ENCODE results near the gene TMEM212.

TMEM212 gene

DNA sequence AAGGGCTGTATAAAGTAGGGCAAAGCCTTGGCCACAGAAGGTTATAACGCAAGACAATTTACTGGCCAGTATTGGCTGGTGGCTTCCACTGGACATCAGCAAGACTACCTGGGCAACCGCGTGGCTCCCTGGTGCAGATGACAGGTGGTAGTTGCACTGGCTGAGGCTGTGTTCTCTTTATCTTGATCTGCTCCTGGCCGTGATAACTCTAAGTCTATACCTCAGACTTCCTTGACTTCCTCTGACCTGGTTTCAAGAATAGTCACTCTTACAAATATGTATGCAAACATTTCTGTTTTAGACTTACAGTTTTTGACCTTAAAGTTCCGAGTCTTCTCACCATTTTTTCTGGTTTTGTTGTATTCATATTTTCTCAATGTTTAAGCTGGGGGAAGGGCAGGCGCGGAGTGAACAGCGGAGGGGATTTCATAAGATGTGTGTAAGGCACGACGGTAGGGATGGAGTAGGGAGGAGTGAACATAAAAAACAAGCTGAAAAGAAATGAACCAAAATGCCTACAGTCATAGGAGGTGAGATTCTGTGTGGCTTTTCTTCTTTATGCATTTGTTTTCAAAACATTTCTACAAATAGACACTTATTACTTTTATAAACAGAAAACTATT lies 15.2 kb upstream of the TMEM212 start:
- no peak overlapping the region for H3K9ac ChIP-seq (ENCODE audit: low read depth, low read length)
- no peaks in the 10 kb centered on the region for H3K9me3 ChIP-seq (ENCODE audit: control insufficient read depth, insufficient read depth, low read length)
- no peaks in the 10 kb centered on the region for H3K36me3 ChIP-seq (ENCODE audit: control insufficient read depth, insufficient read depth, low read length)
- no peaks in the 10 kb centered on the region for H3K27me3 ChIP-seq (ENCODE audit: control insufficient read depth, insufficient read depth, low read length)
- peaks cover 4% of the 10 kb centered on the region for H3K4me1 ChIP-seq (ENCODE audit: control insufficient read depth, insufficient read depth, low read length)
- no peak overlapping the region for H3K4me3 ChIP-seq (ENCODE audit: low read depth, low read length)

DNA sequence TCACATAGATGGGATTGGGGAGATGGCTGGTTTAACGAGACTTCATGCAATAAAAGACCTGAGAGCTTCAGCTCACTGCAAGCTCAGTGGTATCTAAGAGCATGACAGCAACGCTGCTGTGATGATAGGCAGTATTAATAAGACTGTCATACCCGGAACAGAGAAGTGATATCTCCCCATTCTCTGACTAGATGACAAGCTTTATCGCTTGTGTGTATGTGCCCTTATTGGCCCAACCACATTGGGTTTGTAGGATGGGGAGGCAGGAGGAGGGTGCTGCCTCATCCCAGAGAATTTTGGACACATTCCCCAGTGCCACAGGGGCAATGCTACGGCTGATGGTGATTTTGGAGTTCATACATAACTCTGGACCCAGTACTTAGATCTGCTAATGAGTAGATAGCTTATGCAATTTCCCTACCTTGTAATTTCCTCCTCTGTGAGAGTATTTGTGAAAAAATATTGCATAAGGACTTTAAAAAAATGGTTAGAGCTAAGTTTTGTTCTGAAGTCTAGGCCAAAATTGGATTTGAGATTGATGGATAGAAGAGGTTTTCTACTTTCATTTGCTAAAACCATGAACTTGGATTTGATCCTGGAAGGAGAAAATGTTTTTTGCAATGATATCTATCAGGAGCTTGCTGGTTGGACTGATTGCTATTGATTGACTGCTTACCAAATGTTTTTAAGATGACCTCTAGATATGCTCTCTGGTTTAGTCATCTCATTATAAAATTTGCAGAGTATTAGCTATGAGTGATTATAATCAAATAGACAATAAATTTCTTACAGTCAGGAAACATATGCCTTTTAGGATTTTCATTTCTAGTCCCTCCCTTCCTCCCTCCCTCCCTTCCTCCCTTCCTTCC lies 14.0 kb upstream of the TMEM212 start:
- no peak overlapping the region for H3K4me3 ChIP-seq (ENCODE audit: low read depth, low read length)
- H3K27me3 ChIP-seq (ENCODE audit: control insufficient read depth, insufficient read depth, low read length), result no peaks in the 10 kb centered on the region
- no peak overlapping the region for H3K9ac ChIP-seq (ENCODE audit: low read depth, low read length)
- H3K9me3 ChIP-seq (ENCODE audit: control insufficient read depth, insufficient read depth, low read length), result no peaks in the 10 kb centered on the region
- peaks cover 4% of the 10 kb centered on the region for H3K4me1 ChIP-seq (ENCODE audit: control insufficient read depth, insufficient read depth, low read length)
- H3K36me3 ChIP-seq (ENCODE audit: control insufficient read depth, insufficient read depth, low read length), result no peaks in the 10 kb centered on the region

DNA sequence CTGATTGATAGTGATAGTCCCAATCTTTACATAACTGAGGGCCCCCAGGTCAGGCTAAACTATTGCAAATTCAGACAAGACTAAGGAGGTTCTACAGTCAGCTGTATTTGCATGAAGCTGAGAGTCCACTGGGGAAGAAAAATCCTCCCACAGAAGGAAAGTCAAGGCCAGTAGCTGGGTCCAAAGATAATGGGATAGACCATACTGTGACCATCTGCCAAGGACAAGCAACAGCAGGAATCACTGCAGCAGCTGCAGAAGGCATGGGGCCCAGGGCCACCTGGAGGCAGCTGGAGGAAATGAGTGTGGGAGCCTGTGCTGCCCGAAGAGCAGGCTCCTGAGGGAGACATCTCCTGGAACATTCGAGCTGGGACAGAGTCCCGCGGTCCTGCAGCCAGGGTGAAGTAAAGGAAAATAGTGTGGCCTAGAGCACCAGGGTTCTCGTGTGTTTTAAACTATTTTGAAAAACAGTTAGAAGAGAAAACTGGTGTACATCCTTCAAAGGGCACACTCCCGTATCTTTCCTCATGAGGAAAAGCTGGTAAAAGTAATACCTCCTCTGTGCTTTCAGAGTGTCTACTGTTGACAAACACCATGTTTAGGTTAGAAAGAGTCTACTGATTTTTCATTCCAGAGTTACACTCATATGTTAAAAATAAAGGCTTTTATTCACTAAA lies 13.2 kb upstream of the TMEM212 start:
- Histone ChIP-seq H3K4me3 (ENCODE audit: low read depth, low read length) (no peak overlapping the region), H3K36me3 (ENCODE audit: control insufficient read depth, insufficient read depth, low read length) (no peaks in the 10 kb centered on the region), H3K4me1 (ENCODE audit: control insufficient read depth, insufficient read depth, low read length) (peaks cover 4% of the 10 kb centered on the region), H3K27me3 (ENCODE audit: control insufficient read depth, insufficient read depth, low read length) (no peaks in the 10 kb centered on the region), H3K9ac (ENCODE audit: low read depth, low read length) (no peak overlapping the region), H3K9me3 (ENCODE audit: control insufficient read depth, insufficient read depth, low read length) (no peaks in the 10 kb centered on the region)

DNA sequence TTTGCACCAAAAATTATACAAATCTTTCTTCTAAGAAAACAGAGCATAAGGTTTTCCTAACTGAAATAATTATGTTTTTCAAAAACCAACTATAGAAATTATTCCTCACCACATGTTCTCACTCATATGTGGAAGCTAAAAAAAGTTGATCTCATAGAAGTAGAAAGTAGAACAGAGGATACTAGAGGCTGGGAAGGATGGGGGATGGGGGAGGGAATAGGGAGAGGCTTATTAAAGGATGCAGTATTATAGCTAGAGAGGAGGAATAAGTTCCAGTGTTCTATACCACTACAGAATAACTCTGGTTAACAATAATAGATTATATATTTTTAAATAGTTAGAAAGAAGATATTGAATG lies 12.7 kb upstream of the TMEM212 start:
- no peak overlapping the region for H3K9ac ChIP-seq (ENCODE audit: low read depth, low read length)
- no peak overlapping the region for H3K4me3 ChIP-seq (ENCODE audit: low read depth, low read length)
- peaks cover 4% of the 10 kb centered on the region for H3K4me1 ChIP-seq (ENCODE audit: control insufficient read depth, insufficient read depth, low read length)
- no peaks in the 10 kb centered on the region for H3K27me3 ChIP-seq (ENCODE audit: control insufficient read depth, insufficient read depth, low read length)
- no peaks in the 10 kb centered on the region for H3K36me3 ChIP-seq (ENCODE audit: control insufficient read depth, insufficient read depth, low read length)
- H3K9me3 ChIP-seq (ENCODE audit: control insufficient read depth, insufficient read depth, low read length), result no peaks in the 10 kb centered on the region

DNA sequence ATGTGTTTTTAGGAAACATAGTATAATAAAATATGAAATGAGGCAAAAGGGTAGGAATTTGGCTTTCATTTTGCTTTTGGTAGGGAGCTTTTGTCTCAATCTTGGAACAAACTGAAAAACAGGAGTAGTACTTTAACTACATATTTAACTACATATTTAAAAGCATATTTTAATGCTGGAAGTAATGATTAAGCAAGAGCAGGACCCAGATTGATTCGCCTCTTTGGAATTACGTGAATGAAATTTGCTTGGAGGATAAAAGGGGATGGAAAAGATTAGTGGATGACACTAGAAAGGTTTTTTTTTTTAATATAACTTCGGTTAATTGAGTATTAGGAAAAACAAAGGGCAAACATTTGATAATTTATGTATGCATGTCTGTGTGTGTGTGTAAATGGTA lies 11.2 kb upstream of the TMEM212 start:
- H3K27me3 ChIP-seq (ENCODE audit: control insufficient read depth, insufficient read depth, low read length), result no peaks in the 10 kb centered on the region
- H3K4me1 ChIP-seq (ENCODE audit: control insufficient read depth, insufficient read depth, low read length), result peaks cover 4% of the 10 kb centered on the region
- no peak overlapping the region for H3K4me3 ChIP-seq (ENCODE audit: low read depth, low read length)
- no peaks in the 10 kb centered on the region for H3K9me3 ChIP-seq (ENCODE audit: control insufficient read depth, insufficient read depth, low read length)
- H3K9ac ChIP-seq (ENCODE audit: low read depth, low read length), result no peak overlapping the region
- H3K36me3 ChIP-seq (ENCODE audit: control insufficient read depth, insufficient read depth, low read length), result no peaks in the 10 kb centered on the region

DNA sequence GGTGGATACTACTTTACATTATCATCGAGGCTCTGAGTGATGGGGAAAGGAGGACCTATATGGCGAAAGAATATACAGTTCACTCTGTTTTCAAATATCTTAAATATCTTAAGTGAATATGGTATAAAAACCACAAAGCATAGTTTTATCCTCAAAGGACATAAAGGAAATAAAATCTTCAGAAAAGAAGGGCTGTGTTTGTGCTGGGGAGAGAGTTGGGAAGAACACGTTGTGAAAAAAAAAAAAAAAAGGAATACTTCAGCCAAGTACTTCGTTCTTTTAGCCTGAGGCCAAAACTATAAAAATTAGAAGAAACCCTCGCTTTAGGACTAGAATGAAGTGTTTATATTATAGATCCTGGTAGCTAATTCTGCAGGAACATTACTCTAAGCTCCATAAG lies 10.2 kb upstream of the TMEM212 start:
- peaks cover 4% of the 10 kb centered on the region for H3K4me1 ChIP-seq (ENCODE audit: control insufficient read depth, insufficient read depth, low read length)
- no peak overlapping the region for H3K4me3 ChIP-seq (ENCODE audit: low read depth, low read length)
- no peaks in the 10 kb centered on the region for H3K9me3 ChIP-seq (ENCODE audit: control insufficient read depth, insufficient read depth, low read length)
- no peaks in the 10 kb centered on the region for H3K27me3 ChIP-seq (ENCODE audit: control insufficient read depth, insufficient read depth, low read length)
- no peak overlapping the region for H3K9ac ChIP-seq (ENCODE audit: low read depth, low read length)
- no peaks in the 10 kb centered on the region for H3K36me3 ChIP-seq (ENCODE audit: control insufficient read depth, insufficient read depth, low read length)

DNA sequence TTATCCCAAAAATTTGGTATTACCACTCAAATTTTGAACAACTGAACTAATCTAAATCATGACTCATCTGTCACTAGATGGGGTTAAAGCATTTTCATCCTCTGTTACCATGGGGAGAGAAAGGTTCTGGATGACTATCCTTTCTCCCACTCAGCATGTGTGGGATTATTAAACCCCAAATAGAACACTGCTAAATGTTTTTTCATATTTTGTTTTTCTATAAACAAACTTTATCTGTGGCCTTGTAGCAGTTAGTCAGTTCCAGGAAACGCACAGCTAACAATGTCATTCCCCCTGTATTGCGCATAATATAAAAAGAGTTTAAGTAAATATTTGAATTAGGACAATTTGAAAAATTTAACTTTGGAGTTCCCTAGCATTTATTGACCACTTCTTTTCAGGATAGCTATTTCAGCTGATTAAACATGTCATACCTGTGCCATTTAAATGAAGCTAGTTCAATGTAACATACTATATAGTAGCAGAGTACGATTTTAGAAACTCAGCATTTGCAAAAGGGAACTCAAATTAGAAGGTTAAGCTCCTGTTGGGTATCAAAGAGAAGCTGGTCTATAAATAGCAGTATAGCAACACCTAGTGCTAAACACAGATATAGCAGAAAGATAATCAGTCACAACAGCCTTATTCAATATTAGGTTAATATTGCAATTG lies 9.2 kb upstream of the TMEM212 start:
- H3K9me3 ChIP-seq (ENCODE audit: control insufficient read depth, insufficient read depth, low read length), result no peaks in the 10 kb centered on the region
- no peaks in the 10 kb centered on the region for H3K27me3 ChIP-seq (ENCODE audit: control insufficient read depth, insufficient read depth, low read length)
- no peaks in the 10 kb centered on the region for H3K36me3 ChIP-seq (ENCODE audit: control insufficient read depth, insufficient read depth, low read length)
- H3K9ac ChIP-seq (ENCODE audit: low read depth, low read length), result no peak overlapping the region
- H3K4me3 ChIP-seq (ENCODE audit: low read depth, low read length), result no peak overlapping the region
- H3K4me1 ChIP-seq (ENCODE audit: control insufficient read depth, insufficient read depth, low read length), result peaks cover 4% of the 10 kb centered on the region

DNA sequence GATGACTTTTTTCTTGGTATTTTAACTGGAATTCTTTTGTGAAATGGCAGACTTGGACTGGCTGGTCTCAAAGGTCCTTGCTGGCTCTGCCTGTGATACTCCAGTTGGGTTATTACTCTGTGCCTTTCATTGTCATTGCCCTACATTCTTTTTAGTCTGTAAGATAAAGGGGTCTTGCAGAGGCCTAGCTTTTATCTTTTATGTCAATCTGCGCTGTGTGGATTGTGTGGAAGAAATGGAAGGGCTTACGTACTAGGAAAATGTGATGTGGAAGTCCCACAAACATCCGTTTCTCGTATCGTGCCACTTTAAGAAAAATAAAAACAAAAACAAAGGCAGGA lies 8.7 kb upstream of the TMEM212 start:
- Histone ChIP-seq H3K4me3 (ENCODE audit: low read depth, low read length) (no peak overlapping the region), H3K9me3 (ENCODE audit: control insufficient read depth, insufficient read depth, low read length) (no peaks in the 10 kb centered on the region), H3K9ac (ENCODE audit: low read depth, low read length) (no peak overlapping the region), H3K27me3 (ENCODE audit: control insufficient read depth, insufficient read depth, low read length) (no peaks in the 10 kb centered on the region), H3K36me3 (ENCODE audit: control insufficient read depth, insufficient read depth, low read length) (no peaks in the 10 kb centered on the region), H3K4me1 (ENCODE audit: control insufficient read depth, insufficient read depth, low read length) (peaks cover 4% of the 10 kb centered on the region)

DNA sequence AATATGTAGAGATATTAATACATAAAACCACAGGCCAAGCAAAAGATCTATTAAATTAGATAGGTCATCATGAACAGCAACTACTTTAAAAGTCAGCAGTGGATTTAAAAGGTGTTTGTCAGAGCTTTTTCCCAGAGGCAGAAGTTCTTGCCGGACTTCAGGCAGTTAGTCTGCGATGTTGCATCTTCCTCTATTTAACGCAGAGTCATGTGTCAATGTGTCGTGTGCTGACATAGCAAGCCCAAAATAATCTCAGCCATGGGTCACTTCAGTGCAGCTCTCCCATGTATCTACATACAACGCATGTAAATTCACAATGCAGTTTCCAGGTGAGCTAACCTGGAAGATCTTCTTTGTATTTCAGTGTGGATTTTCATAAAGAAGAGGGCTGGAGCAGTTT lies 8.0 kb upstream of the TMEM212 start:
- H3K27me3 ChIP-seq (ENCODE audit: control insufficient read depth, insufficient read depth, low read length), result no peaks in the 10 kb centered on the region
- H3K9ac ChIP-seq (ENCODE audit: low read depth, low read length), result no peak overlapping the region
- H3K4me3 ChIP-seq (ENCODE audit: low read depth, low read length), result no peak overlapping the region
- H3K9me3 ChIP-seq (ENCODE audit: control insufficient read depth, insufficient read depth, low read length), result no peaks in the 10 kb centered on the region
- H3K36me3 ChIP-seq (ENCODE audit: control insufficient read depth, insufficient read depth, low read length), result no peaks in the 10 kb centered on the region
- H3K4me1 ChIP-seq (ENCODE audit: control insufficient read depth, insufficient read depth, low read length), result no peaks in the 10 kb centered on the region

DNA sequence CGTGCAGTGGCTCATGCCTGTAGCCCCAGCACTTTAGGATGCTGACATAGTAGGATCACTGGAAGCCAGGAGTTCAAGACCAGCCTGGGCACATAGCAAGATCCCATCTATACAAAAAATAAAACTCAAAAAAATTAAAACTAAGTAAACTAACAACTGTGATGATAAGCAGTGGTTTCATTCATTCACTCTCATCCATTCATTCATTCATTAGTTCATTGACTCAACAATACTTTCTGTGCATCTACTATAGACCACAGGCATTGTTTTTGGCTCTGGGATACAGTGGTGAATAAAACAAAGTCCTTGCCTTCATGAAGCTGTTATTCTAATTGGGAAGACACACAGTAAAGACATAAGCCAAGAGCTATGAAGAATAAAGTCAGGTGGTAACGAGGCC lies 7.5 kb upstream of the TMEM212 start:
- Histone ChIP-seq H3K9ac (ENCODE audit: low read depth, low read length) (no peak overlapping the region), H3K27me3 (ENCODE audit: control insufficient read depth, insufficient read depth, low read length) (no peaks in the 10 kb centered on the region)

DNA sequence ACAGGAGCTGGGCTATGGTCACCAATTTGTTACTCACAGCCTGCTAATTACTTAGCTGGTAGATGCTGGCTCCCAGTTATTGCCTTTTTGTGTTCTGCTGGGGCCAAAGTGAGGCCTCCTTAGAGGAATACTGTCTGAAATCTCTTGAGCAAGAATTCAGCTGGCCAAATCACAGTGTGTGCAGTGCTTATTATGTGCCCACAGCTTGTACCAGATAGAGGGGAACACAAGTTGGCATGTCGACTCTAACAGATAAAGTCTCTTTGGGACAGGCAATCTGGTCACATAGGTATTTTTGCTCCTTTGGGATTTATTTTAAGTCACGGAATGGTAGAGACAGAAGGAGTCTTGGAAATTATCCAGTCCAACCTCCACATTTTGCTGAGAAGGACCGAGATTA lies 6.3 kb upstream of the TMEM212 start:
- no peaks in the 10 kb centered on the region for H3K9me3 ChIP-seq (ENCODE audit: control insufficient read depth, insufficient read depth, low read length)
- H3K4me1 ChIP-seq (ENCODE audit: control insufficient read depth, insufficient read depth, low read length), result no peaks in the 10 kb centered on the region
- no peaks in the 10 kb centered on the region for H3K27me3 ChIP-seq (ENCODE audit: control insufficient read depth, insufficient read depth, low read length)
- H3K36me3 ChIP-seq (ENCODE audit: control insufficient read depth, insufficient read depth, low read length), result no peaks in the 10 kb centered on the region
- no peak overlapping the region for H3K4me3 ChIP-seq (ENCODE audit: low read depth, low read length)
- no peak overlapping the region for H3K9ac ChIP-seq (ENCODE audit: low read depth, low read length)

More for the DNA sequence above, 7.5 kb upstream of the TMEM212 start:
- Histone ChIP-seq H3K4me3 (ENCODE audit: low read depth, low read length) (no peak overlapping the region), H3K4me1 (ENCODE audit: control insufficient read depth, insufficient read depth, low read length) (no peaks in the 10 kb centered on the region), H3K36me3 (ENCODE audit: control insufficient read depth, insufficient read depth, low read length) (no peaks in the 10 kb centered on the region), H3K9me3 (ENCODE audit: control insufficient read depth, insufficient read depth, low read length) (no peaks in the 10 kb centered on the region)
